Liver (tissue), 9 donors: ENCODE data around the gene PWWP2B. TPM values are rescaled to one million over a fixed set of nuclear protein-coding genes. Genes with fewer than 3 reads are reported as not detected.

Experiments used
- DNase-seq: peaks from one replicate; pipeline ENCODE4 v3.0.0-alpha.2; 2017; ENCODE audit warnings: low spot score
- H3K27ac ChIP-seq, 2 donors: one replicate each; pipeline ENCODE4 v1.7.0; 2013; ENCODE audit warnings: inconsistent platforms in 2 of 2, low read length in 2 of 2, control low read depth in 1 of 2, low read depth in 1 of 2, mild to moderate bottlenecking in 1 of 2
- H3K27me3 ChIP-seq, 4 donors: one replicate each; pipeline versions ENCODE4 v1.6.1 to v1.7.0; 2013; ENCODE audit warnings: low read length in 3 of 4, inconsistent platforms in 1 of 4, mild to moderate bottlenecking in 1 of 4, moderate library complexity in 1 of 4; ENCODE audit not compliant: control insufficient read depth in 4 of 4, insufficient read depth in 4 of 4
- H3K36me3 ChIP-seq, 4 donors: one replicate each; pipeline versions ENCODE4 v1.6.1 to v1.7.0; 2013; ENCODE audit warnings: low read length in 3 of 4, mild to moderate bottlenecking in 3 of 4, low read depth in 1 of 4, moderate library complexity in 1 of 4; ENCODE audit not compliant: control insufficient read depth in 4 of 4, insufficient read depth in 3 of 4
- H3K4me1 ChIP-seq, 4 donors: one replicate each; pipeline versions ENCODE4 v1.6.1 to v1.7.0; 2013; ENCODE audit warnings: low read length in 3 of 4, mild to moderate bottlenecking in 3 of 4, moderate library complexity in 1 of 4; ENCODE audit not compliant: control insufficient read depth in 4 of 4, insufficient read depth in 4 of 4
- H3K4me3 ChIP-seq, 3 donors: one replicate each; pipeline versions ENCODE4 v1.6.1 to v1.7.0; 2013; ENCODE audit warnings: low read length in 3 of 3, control low read depth in 1 of 3, low read depth in 1 of 3, mild to moderate bottlenecking in 1 of 3
- H3K9ac ChIP-seq, 2 donors: one replicate each; pipeline ENCODE4 v1.7.0; 2013; ENCODE audit warnings: low read length in 2 of 2, mild to moderate bottlenecking in 2 of 2, moderate library complexity in 2 of 2, control low read depth in 1 of 2, low read depth in 1 of 2
- H3K9me3 ChIP-seq, 4 donors: one replicate each; pipeline versions ENCODE4 v1.6.1 to v1.7.0; 2013; ENCODE audit warnings: low read length in 3 of 4; ENCODE audit not compliant: control insufficient read depth in 4 of 4
- FOXA1 ChIP-seq: IDR thresholded peaks from 2 replicates; pipeline ENCODE4 v1.6.1; 2016; ENCODE audit warnings: antibody characterized with exemption
- FOXA2 ChIP-seq: IDR thresholded peaks from 2 replicates; pipeline ENCODE4 v1.6.1; 2016; ENCODE audit warnings: antibody characterized with exemption
- GABPA ChIP-seq, 2 donors: IDR thresholded peaks in 1 of 2; conservative IDR thresholded peaks in 1 of 2; 2 replicates each; pipeline ENCODE4 v1.6.1; 2016; ENCODE audit warnings: antibody characterized with exemption in 2 of 2, mild to moderate bottlenecking in 1 of 2, moderate library complexity in 1 of 2
- HNF4G ChIP-seq: IDR thresholded peaks from 2 replicates; pipeline ENCODE4 v1.6.1; 2016; ENCODE audit warnings: antibody characterized with exemption
- JUND ChIP-seq, 2 donors: IDR thresholded peaks; 2 replicates each; pipeline ENCODE4 v1.6.1; 2016; ENCODE audit warnings: antibody characterized with exemption in 2 of 2
- RAD21 ChIP-seq, 2 donors: IDR thresholded peaks; 2 replicates each; pipeline ENCODE4 v1.6.1; 2016; ENCODE audit warnings: antibody characterized with exemption in 2 of 2, mild to moderate bottlenecking in 2 of 2
- RXRA ChIP-seq, 2 donors: IDR thresholded peaks; 2 replicates each; pipeline ENCODE4 v1.6.1; 2017 to 2018; ENCODE audit warnings: antibody characterized with exemption in 2 of 2, mild to moderate bottlenecking in 1 of 2
- TAF1 ChIP-seq: conservative IDR thresholded peaks from 2 replicates; pipeline ENCODE4 v1.6.1; 2016; ENCODE audit warnings: antibody characterized with exemption, mild to moderate bottlenecking
- YY1 ChIP-seq: IDR thresholded peaks from 2 replicates; pipeline ENCODE4 v1.6.1; 2016; ENCODE audit warnings: antibody characterized with exemption, mild to moderate bottlenecking
- WGBS: extraction: QIAGEN DNeasy Blood & Tissue Kit; methylation state at CpG from one replicate; pipeline ENCODE4 v1.1.7; 2013; 5-methylcytosine and 5-hydroxymethylcytosine counted together
- polyA plus RNA-seq, 2 donors: library from polyadenylated mRNA; stranded (reverse) in 1 of 2; unstranded in 1 of 2; fragments of 200-250 nt in 1 of 2; fragments of >200 nt in 1 of 2; fragmentation: Nextera tagmentation in 1 of 2; extraction: Ambion mirVana in 1 of 2; gene quantifications; one replicate each; pipeline versions ENCODE4 v1.2.1 to v1.2.3, GENCODE V29; 2013 to 2015
- total RNA-seq, 2 donors: library from RNA; depleted of rRNA; stranded (reverse); fragments of >200 nt; gene quantifications; one replicate each; pipeline ENCODE4 v1.2.3, GENCODE V29; 2014
- TF ChIP-seq, protein P1 (sequence below): IDR thresholded peaks from 2 replicates; pipeline ENCODE4 v1.6.1; 2016; ENCODE audit warnings: antibody characterized with exemption
- TF ChIP-seq, protein P2 (sequence below): IDR thresholded peaks from 2 replicates; pipeline ENCODE4 v1.6.1; 2016; ENCODE audit warnings: antibody characterized with exemption
- TF ChIP-seq, protein P3 (sequence below): IDR thresholded peaks from 2 replicates; pipeline ENCODE4 v1.6.1; 2016; ENCODE audit warnings: antibody characterized with exemption
- TF ChIP-seq, protein P4 (sequence below): IDR thresholded peaks from 2 replicates; pipeline ENCODE4 v1.6.1; 2016; ENCODE audit warnings: antibody characterized with exemption, mild to moderate bottlenecking
- donor health status: healthy.
- donor health status: healthy.
- donor health status: healthy.
- donor health status: healthy.
- donor health status: healthy.

The PWWP2B gene
- total and polyA plus RNA-seq, 4 donors: 0.75 to 4.2 (median 3.6) TPM

DNA sequence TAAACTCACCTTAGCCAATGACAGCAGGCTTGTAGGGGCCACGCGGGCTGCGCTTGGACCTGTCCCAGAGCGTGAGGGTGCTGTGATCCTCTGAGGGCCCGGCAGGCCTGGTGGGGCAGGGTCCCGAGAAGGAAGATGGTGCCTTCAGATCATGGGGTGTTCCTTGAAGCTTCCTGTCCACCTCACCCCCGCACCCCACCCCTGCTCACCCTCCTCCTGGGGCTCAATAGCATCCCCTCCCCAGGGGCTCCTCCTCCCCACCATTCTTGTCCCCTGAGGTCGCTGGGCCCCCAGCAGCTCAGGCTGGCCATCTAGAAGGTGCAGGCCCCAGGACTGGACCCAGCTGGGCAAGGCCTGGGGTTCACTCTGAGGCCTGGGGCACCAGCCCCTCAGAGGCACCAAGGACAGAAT is 33.9 kb downstream of the PWWP2B start (continued):
- TF ChIP-seq, protein P1, sequence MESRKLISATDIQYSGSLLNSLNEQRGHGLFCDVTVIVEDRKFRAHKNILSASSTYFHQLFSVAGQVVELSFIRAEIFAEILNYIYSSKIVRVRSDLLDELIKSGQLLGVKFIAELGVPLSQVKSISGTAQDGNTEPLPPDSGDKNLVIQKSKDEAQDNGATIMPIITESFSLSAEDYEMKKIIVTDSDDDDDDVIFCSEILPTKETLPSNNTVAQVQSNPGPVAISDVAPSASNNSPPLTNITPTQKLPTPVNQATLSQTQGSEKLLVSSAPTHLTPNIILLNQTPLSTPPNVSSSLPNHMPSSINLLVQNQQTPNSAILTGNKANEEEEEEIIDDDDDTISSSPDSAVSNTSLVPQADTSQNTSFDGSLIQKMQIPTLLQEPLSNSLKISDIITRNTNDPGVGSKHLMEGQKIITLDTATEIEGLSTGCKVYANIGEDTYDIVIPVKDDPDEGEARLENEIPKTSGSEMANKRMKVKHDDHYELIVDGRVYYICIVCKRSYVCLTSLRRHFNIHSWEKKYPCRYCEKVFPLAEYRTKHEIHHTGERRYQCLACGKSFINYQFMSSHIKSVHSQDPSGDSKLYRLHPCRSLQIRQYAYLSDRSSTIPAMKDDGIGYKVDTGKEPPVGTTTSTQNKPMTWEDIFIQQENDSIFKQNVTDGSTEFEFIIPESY: no peak
- TF ChIP-seq, protein P2, sequence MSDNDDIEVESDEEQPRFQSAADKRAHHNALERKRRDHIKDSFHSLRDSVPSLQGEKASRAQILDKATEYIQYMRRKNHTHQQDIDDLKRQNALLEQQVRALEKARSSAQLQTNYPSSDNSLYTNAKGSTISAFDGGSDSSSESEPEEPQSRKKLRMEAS: no peak
- TF ChIP-seq RAD21 (IDR thresholded peaks at IDR 0.05): no peak
- TF ChIP-seq FOXA1: no peak
- no peak for TF ChIP-seq JUND (IDR thresholded peaks at IDR 0.05)
- no peak for TF ChIP-seq GABPA (IDR thresholded peaks at IDR 0.05 in 1 of 2, conservative IDR thresholded peaks at IDR 0.05 in 1 of 2)
- no peak for TF ChIP-seq RXRA (IDR thresholded peaks at IDR 0.05)
- TF ChIP-seq, protein P3, sequence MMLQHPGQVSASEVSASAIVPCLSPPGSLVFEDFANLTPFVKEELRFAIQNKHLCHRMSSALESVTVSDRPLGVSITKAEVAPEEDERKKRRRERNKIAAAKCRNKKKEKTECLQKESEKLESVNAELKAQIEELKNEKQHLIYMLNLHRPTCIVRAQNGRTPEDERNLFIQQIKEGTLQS: no peak

DNA sequence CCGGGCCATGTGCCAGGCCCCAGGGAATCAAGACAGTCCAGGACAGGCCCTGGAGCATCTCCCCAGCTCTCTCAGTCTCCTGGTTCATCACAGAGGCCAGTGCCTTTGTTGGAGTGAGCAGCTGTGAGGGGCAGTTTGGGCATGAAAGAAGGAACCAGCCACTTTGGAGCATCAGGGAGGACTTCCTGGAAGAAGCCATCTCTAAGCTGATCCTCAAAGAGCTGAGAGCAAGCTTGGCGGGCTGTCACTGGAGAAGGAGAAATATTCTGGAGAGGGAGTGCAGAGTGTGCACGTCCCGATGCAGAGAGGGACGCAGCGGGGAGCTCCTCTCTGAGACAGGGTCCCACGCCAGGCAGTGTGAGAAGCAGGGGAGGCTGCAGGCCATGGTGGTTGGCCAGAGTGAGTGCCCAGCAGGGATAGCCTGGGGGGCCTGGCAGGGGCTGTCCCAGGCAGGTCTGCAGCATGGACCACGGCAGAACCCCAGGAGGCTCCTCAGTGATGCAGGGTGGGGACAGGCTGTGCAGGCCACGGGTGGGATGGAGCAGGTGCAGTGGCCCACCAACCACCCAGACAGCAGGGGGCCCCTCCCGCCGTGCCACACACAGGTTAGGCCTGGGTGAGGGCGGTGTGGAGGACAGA is 34.7 kb downstream of the PWWP2B start:
- Histone ChIP-seq H3K36me3 (no peaks in the 10 kb centered on the region), H3K4me3 (no peak overlapping the region), H3K9ac (no peak overlapping the region), H3K27me3 (no peaks in the 10 kb centered on the region), H3K27ac (no peak overlapping the region), H3K4me1 (no peaks in the 10 kb centered on the region), H3K9me3 (no peaks in the 10 kb centered on the region)
- no peak for DNase-seq
- TF ChIP-seq, protein P1: no peak
- TF ChIP-seq RAD21 (IDR thresholded peaks at IDR 0.05): no peak
- TF ChIP-seq YY1: no peak
- TF ChIP-seq TAF1: no peak
- TF ChIP-seq, protein P4, sequence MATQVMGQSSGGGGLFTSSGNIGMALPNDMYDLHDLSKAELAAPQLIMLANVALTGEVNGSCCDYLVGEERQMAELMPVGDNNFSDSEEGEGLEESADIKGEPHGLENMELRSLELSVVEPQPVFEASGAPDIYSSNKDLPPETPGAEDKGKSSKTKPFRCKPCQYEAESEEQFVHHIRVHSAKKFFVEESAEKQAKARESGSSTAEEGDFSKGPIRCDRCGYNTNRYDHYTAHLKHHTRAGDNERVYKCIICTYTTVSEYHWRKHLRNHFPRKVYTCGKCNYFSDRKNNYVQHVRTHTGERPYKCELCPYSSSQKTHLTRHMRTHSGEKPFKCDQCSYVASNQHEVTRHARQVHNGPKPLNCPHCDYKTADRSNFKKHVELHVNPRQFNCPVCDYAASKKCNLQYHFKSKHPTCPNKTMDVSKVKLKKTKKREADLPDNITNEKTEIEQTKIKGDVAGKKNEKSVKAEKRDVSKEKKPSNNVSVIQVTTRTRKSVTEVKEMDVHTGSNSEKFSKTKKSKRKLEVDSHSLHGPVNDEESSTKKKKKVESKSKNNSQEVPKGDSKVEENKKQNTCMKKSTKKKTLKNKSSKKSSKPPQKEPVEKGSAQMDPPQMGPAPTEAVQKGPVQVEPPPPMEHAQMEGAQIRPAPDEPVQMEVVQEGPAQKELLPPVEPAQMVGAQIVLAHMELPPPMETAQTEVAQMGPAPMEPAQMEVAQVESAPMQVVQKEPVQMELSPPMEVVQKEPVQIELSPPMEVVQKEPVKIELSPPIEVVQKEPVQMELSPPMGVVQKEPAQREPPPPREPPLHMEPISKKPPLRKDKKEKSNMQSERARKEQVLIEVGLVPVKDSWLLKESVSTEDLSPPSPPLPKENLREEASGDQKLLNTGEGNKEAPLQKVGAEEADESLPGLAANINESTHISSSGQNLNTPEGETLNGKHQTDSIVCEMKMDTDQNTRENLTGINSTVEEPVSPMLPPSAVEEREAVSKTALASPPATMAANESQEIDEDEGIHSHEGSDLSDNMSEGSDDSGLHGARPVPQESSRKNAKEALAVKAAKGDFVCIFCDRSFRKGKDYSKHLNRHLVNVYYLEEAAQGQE: no peak
- no peak for TF ChIP-seq FOXA1
- TF ChIP-seq FOXA2: no peak
- no peak for TF ChIP-seq HNF4G
- no peak for TF ChIP-seq JUND (IDR thresholded peaks at IDR 0.05)
- WGBS: 92% methylated on average over 12 of the region's 12 CpGs
